Stimulated activated CD8-positive, alpha-beta memory T cell treated with anti-CD3 and anti-CD28 coated beads, Interleukin-2, amount 100 ng/mL, for 48 hours (primary cell): ENCODE results near the gene ANKRD16.
"Not testable (repeated sequence)": the region's sequence is repeated elsewhere in the genome, so short reads cannot be mapped to it uniquely, and the experiment has no call there.

ENCODE experiments used
- DNase-seq, 2 donors: peaks; one replicate each; pipeline ENCODE4 v3.0.0-alpha.2; 2020; ENCODE audit warnings: low read depth in 2 of 2

Gene ANKRD16

GRCh38 chr10:5889624-5890451 is at the start of gene ANKRD16, which contains the start of gene FBH1:
Gene ANKRD16, minus strand, starts transcription at chr10:5889893. Its CDS starts 539 bp downstream, at chr10:5889354.
Gene FBH1, plus strand, starts transcription at chr10:5890243. Its CDS starts 103 bp downstream, at chr10:5890346.
- DNase-seq: peak; percentile 96 to 98

DNA sequence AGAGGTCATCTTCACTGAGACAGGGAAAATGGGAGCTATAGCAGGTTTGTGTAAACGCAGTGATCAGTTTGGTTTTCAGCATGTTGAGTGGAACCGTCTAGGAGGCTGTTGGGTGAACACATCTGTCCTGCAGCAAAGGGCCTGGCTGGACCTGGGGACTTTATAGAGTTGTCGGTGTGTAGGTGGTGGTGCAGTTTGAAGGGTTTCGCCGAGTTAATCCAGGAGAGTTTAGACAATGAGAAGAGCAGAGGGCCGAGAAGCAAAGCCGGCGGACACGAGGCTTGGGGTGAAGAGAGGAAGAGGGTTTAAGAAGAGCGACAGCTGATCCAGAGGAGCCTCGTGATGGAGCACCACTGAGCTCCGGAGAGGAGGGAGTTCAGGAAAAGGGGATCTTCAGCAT is 48.6 kb upstream of the ANKRD16 start:
- DNase-seq: no peak

DNA sequence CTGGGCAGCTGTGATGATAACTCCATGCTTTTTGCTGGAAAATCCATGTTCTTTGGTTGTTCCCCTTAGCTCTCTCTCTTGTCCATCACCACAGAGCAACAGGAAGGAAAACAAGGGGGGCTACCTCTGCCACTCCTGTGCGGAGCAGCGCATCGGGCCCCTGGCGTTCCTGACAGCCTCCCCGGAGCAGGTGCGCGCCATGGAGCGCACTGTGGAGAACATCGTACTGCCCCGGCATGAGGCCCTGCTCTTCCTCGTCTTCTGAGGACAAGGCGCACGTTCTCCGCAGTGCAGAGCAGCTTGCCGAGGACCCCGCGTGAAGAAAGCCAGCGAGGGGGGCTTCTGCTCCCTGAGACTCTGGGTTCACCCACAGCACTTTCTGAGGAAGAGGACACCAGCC is 47.3 kb upstream of the ANKRD16 start:
- DNase-seq: no peak

GRCh38 chr10:5935628-5936027 is 45.9 kb upstream of the ANKRD16 start:
- DNase-seq: no peak

GRCh38 chr10:5933909-5934546 is 44.3 kb upstream of the ANKRD16 start:
- no peak for DNase-seq

DNA sequence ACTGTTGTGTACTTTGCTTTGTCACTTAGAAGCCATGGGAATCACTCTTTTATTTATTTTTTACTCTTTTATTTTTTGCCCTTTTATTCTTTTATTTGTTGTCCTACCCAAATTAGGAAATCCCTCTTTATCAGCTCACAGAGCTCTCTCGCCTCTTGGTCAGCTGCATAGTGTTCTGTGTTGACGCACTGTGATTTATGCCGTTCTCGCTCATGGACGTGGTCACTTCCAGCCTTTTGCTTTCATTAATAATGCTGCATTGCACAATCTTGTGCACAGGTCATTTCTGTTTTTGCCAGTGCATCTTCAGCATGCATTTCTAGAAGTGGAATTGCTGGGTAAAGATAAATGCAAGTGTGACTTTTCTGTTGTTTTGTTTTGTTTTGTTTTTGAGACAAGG is 42.7 kb upstream of the ANKRD16 start:
- no peak for DNase-seq

DNA sequence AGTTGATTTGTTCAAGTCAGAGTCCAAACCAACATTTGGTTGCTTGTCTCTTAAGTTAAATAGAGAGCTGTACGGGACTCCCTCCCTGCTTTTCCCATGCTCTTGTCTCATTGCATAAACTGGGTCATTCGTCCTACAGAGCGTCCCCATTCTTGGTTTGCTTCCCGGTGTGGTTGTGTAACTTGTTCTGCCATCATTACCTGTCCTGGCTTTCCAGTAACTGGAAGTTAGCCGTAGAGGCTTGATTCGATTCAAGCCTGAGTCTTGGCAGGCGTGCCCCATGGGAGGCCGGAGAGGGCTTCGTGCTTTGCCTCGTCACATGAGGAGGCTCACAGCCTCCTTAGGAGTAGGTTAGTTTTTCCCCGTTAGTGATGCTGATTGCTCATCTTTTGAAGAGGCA is 40.6 kb upstream of the ANKRD16 start:
- no peak for DNase-seq

DNA sequence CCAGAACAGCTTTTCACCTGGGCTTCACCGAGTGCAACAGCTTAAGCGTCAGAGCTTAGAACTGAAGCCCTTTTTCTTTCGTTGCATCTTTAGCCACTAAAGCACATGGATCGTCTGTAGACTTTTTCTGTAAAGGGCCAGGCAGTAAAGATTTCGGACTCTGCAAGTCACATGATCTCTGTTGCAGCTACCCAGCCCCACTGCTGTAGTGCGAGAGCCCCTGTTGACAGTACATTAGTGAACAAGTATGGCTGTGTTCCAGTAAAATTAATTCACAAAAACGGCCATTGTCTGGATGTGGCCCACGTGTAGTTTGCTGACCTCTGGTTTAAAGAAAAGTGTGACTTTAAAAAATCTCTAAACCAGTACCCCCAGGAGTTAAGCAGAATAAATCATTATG is 39.7 kb upstream of the ANKRD16 start:
- DNase-seq: no peak

DNA sequence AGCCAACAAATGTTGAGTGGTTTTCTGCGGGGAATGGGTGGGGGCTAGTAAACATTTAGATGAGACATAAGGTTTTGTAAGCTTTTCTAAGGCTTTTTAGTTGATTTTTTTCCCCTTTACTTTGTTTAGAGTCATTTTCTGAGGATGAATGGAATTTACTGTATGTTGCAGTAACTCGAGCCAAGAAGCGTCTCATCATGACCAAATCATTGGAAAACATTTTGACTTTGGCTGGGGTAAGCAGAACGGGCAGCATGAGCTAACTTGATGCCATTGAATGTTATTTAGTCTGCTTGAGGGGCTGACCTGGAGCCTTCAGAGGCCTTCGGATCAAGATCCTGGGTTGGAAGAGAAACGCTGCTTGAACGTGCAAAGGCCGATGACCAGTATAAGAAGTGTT is 37.6 kb upstream of the ANKRD16 start:
- DNase-seq: no peak

DNA sequence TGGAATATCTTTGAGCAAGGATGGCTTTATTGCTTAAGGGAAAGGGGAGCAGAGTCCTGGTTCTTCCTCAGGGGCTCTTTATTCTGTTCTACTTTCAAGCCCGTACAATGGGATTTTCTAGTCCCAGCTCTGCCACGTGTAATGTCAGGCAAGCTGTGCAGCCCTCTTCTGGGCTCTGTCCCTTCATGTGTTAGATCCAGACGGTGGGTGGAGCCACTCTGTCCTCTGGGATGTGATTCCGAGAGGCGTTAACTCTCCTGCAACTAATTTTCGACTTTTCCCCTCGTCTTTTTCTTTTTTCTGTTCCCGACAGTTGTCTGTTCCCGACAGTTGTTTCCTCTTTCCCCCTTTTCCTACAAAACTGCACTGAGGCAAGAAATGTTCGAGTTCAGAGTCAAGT is 35.2 kb upstream of the ANKRD16 start:
- DNase-seq: no peak

DNA sequence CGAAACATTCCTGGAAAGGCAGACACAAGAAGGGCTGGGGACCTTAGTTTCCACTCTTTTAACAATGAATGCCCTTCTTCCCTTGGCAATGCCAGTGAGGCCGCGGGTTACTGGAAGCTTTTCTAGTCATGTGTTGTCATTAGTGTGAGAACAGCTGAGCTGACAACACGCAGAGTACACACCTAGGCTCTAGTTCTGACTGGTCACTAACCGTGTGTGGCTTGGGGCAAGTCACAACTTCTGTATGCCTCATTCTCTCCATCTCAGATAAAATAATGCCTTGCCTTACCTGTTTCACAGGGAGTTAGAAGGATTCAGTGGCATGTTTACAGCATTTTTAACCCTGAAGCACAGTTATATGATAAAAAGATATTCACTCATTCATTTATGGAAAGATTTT is 32.1 kb upstream of the ANKRD16 start:
- DNase-seq: no peak

DNA sequence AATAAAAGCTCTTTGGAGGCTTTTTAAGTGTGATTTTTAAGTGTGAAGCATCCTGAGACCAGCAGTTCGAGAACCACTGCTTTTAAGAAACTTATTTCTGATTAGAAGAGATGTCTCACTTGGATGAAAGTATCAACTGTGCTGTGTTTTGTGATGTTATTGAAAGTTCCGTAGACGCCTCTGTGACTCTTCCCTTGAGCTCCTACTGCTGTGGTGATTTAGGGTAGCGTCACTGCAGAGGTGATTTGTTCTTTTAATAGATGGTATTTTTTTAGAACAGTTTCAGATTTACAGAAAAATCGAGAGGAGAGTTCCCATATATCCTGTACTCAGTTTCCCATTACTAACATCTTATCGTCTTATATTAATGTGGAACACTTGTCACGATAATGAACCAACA is 29.9 kb upstream of the ANKRD16 start:
- no peak for DNase-seq

- no peak for DNase-seq
These were observed 29.1 kb upstream of the ANKRD16 start for GRCh38 chr10:5918763-5919162.

GRCh38 chr10:5917305-5917704 is 27.6 kb upstream of the ANKRD16 start:
- no peak for DNase-seq

GRCh38 chr10:5915451-5915850 is 25.8 kb upstream of the ANKRD16 start:
- DNase-seq: no peak

- DNase-seq: no peak
These were observed 24.0 kb upstream of the ANKRD16 start for GRCh38 chr10:5913736-5914135.

- DNase-seq: no peak
These were observed 22.0 kb upstream of the ANKRD16 start for GRCh38 chr10:5911670-5912069.

- no peak for DNase-seq
These were observed 20.8 kb upstream of the ANKRD16 start for GRCh38 chr10:5910323-5911100.

DNA sequence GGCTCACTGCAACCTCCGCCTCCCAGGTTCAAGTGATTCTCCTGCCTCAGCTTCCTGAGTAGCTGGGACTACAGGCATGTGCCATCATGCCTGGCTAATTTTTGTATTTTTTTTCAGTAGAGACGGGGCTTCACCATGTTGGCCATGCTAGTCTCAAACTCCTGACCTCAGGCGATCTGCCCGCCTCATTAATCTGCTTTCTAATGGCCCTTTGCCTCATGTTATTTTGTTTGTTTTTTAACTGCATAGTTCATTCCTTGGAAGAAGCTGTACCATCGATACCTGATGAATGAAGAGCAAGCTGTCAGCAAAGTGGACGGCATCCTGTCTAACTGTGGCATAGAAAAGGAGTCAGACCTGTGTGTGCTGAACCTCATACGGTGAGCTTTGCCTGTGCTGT is 19.0 kb upstream of the ANKRD16 start:
- not testable (repeated sequence) for DNase-seq

DNA sequence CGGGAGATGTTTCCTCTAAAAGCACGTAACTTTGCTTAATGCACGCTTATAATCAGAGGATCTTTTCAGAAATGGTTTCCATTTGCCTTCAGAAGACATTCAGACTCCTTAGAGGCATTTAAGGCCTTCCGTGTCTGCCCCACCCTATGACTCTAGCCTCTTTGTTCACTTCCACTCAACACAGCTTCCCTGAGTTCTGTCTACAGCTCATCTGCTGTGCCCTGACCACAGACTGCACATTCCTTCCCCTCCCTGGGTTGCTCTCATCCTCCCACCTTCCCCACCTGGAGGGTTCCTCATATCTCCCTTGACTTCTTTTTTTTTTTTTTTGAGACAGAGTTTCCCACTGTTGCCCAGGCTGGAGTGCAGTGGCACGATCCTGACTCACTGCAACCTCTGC is 17.0 kb upstream of the ANKRD16 start:
- DNase-seq: no peak

DNA sequence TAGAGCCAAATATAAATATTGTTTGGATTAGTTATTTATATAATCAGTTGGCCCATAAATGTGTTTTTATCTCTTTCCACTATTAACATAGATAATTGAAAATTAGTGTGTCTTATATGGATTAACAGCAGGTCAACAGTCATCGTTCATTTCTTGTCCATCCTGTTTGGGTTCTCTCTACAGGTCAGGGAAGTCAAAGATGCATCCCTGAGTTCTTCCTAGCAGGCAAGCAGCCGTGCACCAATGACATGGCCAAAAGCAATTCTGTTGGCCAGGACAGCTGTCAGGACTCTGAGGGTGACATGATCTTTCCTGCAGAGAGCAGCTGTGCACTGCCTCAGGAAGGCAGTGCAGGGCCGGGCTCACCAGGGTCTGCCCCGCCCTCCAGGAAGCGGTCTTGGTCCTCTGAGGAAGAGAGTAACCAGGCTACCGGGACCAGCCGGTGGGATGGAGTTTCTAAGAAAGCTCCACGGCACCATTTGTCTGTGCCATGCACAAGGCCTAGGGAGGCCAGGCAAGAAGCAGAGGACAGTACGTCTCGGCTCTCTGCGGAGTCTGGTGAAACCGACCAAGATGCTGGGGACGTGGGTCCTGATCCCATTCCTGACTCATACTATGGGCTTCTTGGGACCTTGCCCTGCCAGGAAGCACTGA is 16.3 kb upstream of the ANKRD16 start:
- DNase-seq: no peak

GRCh38 chr10:5904227-5904626 is 14.5 kb upstream of the ANKRD16 start:
- no peak for DNase-seq
